Measurements from ENCODE around the gene SRSF2.

The SRSF2 gene

DNA sequence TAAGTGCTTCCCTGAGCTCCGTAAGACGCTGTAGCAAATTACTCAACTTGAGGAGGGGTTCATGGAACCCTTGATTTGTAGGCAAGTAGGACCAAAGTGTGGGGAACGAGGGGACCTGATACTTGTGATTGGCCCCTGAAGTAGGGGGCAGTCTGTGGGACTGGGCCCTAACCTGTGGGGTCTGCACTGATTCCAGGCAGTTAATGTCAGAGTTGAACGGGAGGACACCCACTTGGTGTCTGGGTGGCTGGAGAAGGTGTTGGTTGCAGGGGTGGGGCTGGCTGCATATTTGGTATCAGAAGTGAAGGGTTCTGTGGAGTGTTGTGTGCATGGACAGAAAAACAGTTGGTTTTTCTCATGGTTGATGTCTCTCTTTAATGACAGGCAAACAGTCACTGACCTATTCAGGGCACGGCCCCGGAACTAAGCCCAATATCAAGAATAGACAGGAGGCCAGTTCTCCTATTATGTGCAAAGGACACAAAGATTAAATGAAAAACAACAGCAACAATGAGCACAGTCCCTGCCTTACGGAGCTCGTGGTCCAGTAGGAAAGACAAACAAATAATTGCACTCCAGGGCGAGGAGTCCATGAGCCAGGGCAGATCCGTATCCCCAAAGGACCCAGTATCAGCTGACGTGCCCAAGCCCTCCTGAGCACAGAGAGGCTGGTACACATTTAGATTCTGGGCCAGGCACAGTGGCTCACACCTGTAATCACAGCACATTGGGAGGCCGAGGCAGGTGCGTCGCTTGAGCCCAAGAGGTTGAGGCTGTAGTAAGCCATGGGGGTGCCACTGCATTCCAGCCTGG, 45.5 kb downstream of the SRSF2 start:
- TF ChIP-seq, protein P1, sequence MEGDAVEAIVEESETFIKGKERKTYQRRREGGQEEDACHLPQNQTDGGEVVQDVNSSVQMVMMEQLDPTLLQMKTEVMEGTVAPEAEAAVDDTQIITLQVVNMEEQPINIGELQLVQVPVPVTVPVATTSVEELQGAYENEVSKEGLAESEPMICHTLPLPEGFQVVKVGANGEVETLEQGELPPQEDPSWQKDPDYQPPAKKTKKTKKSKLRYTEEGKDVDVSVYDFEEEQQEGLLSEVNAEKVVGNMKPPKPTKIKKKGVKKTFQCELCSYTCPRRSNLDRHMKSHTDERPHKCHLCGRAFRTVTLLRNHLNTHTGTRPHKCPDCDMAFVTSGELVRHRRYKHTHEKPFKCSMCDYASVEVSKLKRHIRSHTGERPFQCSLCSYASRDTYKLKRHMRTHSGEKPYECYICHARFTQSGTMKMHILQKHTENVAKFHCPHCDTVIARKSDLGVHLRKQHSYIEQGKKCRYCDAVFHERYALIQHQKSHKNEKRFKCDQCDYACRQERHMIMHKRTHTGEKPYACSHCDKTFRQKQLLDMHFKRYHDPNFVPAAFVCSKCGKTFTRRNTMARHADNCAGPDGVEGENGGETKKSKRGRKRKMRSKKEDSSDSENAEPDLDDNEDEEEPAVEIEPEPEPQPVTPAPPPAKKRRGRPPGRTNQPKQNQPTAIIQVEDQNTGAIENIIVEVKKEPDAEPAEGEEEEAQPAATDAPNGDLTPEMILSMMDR (IDR thresholded peaks at IDR 0.05; ENCODE audit: insufficient read depth, low read length, missing control alignments), result no peak
- ChIA-PET POLR2A (no interaction called here), CTCF (interaction anchor here (0.8 to 3.6 kb wide), 4 partner anchors 10 to 233 kb away, joined by 3 to 18 read pairs (median 10); no protein-coding TSS in a partner anchor)
- no peak overlapping the region for H3K4me3 ChIP-seq (ENCODE audit: low read depth, low read length)
- DNase-seq (ENCODE audit: low read depth, low spot score), result no peak

DNA sequence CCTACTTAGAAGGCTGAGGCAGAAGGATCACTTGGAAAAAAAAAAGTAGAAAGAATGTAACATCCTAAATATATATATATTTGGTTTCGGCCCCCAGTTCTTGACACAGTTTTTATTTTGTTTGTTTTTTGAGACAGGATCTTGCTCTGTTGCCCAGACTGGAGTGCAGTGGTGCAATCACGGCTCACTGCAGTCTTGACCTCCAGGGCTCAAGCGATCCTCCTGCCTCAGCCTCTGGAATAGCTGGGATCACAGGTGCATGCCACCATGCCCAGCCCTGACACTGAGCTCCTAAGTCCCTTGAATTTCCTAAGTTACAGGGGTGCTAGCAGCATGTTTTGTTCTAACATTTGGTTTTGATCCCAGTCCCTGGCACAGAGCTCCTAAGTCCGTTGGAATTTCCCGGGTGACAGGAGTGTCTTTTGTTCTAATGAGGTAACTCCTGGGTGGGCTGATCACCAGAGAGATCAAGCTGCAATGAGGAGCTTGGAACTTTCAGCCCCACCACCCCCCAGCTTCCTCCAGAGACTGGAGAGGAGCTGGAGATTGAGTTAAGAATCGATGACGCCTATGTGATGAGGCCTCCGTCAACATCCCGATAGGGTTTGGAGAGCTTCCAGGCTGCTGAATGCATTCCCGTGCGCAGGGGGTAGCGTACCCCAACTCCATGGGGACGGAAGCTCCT, 46.4 kb downstream of the SRSF2 start:
- H3K4me3 ChIP-seq (ENCODE audit: low read depth, low read length), result no peak overlapping the region
- CTCF ChIA-PET, result interaction anchor here (0.8 to 2.3 kb wide), 4 partner anchors 10 to 232 kb away, joined by 3 to 11 read pairs (median 6); no protein-coding TSS in a partner anchor
- DNase-seq (ENCODE audit: low read depth, low spot score), result no peak
- POLR2A ChIA-PET, result interaction anchor here (0.6 kb wide), 1 partner anchor 22 kb away, joined by 3 read pairs; no protein-coding TSS in a partner anchor
- TF ChIP-seq, protein P1 (IDR thresholded peaks at IDR 0.05; ENCODE audit: insufficient read depth, low read length, missing control alignments), result no peak

DNA sequence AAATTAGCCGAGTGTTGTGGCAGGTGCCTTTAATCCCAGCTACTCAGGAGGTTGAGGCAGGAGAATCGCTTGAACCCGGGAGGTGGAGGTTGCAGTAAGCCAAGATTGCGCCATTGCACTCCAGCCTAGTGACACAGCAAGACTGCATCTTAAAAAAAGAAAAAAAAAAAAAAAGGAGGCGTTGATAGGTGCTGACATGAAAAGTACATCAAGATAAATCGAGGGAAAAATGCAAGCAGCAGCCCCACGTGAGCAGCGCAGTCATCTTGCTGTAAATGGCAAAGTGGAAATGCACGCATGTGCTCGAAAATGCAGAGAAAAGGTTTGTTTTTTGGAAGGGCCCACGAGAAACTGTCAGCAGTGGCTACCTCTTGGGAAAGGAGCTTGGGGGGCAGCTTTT, 47.3 kb downstream of the SRSF2 start:
- ChIA-PET POLR2A (no interaction called here), CTCF (interaction anchor here (2.1 to 2.3 kb wide), 2 partner anchors 9 to 19 kb away, joined by 8 to 11 read pairs; no protein-coding TSS in a partner anchor)
- DNase-seq (ENCODE audit: low read depth, low spot score), result no peak
- TF ChIP-seq, protein P1 (IDR thresholded peaks at IDR 0.05; ENCODE audit: insufficient read depth, low read length, missing control alignments), result no peak
- H3K4me3 ChIP-seq (ENCODE audit: low read depth, low read length), result no peak overlapping the region

DNA sequence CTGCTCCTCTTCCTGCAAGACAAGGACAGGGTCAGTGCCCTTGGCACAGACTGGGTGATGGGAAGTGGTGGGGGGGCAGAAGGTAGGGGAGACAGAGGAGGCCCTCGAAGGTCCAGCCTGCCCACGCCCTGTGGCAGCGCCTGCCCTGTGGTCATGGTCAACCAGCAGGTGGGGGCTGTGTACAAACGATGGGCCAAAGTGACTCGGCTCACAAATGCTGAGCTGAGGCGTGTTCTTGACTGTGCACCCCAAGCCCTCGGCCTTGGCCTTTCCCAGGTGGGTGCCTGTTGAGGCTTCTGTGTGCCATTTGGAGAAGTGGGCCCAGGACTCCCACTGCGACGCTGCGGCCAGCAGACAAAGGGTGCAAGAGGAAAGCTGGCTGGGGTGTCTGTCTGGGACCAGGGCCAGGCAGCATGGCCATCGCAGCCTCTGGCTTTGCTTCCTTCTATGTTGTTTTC, 48.9 kb downstream of the SRSF2 start:
- CTCF ChIA-PET, result interaction anchor here (0.9 to 1.8 kb wide), 6 partner anchors 10 to 165 kb away, joined by 3 to 8 read pairs (median 6); no protein-coding TSS in a partner anchor
- POLR2A ChIA-PET, result interaction anchor here (1.0 kb wide), 1 partner anchor 21 kb away, joined by 4 read pairs; no protein-coding TSS in a partner anchor
- TF ChIP-seq, protein P1 (IDR thresholded peaks at IDR 0.05; ENCODE audit: insufficient read depth, low read length, missing control alignments), result no peak
- DNase-seq (ENCODE audit: low read depth, low spot score), result no peak
- H3K4me3 ChIP-seq (ENCODE audit: low read depth, low read length), result no peak overlapping the region

DNA sequence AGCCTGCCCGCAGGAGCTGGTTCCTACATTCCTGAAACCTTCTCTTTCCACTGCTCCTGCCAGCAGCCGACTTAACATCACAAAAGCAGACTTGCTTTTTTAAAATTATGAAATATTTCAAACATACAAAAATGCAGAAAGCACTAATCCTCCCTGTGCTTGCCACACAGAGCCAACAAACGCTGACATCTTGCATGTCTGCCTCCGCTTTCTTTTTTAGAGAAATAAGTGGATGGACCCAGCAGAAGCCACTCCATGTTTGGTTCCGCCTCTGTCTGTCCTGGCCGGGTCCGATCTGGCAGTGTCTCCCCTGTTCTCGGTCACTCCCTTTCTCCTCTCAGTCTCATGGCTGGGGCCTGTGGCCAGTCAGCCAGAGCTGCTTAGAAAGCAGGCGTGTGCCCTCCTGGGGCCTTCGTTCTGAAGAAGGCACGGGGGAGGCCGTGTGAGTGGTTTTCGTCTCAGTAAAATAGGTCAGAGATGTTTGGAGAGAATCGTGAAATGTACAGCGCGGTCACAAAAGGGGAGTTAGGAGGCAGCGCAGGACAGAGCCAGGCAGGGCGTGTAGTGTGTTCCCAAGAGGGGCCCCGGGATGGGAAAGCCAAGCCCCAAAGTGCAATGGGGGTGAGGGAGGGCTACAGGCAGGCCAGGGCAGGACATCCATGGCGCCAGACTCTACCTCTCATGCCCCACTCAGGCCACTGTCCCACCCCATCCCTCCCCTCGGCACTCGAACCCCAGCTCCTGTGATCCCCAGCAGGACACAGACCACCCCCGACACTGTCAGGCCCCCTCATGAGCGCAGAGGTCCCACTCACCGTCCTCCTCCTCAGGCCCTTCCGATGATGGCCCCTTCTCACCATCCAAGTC, 49.6 kb downstream of the SRSF2 start:
- H3K4me3 ChIP-seq (ENCODE audit: low read depth, low read length), result no peak overlapping the region
- DNase-seq (ENCODE audit: low read depth, low spot score), result no peak
- TF ChIP-seq, protein P1 (IDR thresholded peaks at IDR 0.05; ENCODE audit: insufficient read depth, low read length, missing control alignments), result no peak
- ChIA-PET CTCF (interaction anchor here (1.2 to 1.8 kb wide), 5 partner anchors 9 to 165 kb away, joined by 3 to 7 read pairs (median 6); no protein-coding TSS in a partner anchor), POLR2A (no interaction called here)
